Measurements from ENCODE around the gene CENPQ.
"Not testable (repeated sequence)": the region's sequence is repeated elsewhere in the genome, so short reads cannot be mapped to it uniquely, and the experiment has no call there.

CENPQ gene, protein sequence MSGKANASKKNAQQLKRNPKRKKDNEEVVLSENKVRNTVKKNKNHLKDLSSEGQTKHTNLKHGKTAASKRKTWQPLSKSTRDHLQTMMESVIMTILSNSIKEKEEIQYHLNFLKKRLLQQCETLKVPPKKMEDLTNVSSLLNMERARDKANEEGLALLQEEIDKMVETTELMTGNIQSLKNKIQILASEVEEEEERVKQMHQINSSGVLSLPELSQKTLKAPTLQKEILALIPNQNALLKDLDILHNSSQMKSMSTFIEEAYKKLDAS

DNA sequence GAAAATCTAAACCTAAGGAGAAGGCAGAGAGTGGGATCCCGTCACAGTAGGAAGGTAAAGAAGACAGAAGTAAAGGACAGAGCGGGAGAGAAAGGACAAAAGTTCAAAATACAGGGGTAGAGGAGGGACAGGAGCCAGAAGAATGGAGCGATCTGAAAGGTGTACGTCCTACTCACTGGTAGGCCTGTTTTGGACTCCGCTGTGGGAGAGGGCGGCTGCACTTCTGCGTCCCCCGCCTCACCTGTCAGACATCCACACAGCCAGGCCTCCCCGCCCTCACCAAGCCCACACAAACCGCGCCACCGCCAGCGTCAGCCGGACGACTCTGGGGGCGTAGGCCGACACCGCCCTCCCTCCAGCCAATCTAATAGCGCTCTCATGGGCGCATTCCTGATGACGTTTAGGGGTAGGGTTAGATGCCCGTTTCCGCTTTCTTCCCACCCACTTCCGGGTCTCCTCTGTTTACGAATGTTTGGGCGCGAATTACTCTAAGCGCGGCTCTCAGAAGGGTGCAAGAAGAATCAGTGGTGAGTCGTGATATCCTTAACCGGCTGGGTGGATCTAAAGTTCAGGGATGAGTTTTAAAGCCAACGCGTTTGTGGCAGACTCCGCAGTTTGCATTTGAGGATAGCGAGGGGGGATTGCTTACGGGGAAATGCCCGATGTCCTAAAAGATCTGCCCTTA, at the start of gene CENPQ, which contains the start of gene MMUT:
Gene CENPQ (plus strand): TSS at position 444 of the 685 bp plus-strand sequence. CDS start 6,807 bp downstream, outside the sequence.
Gene MMUT (minus strand): TSS at position 327 of the 685 bp plus-strand sequence. CDS start 3,787 bp downstream, outside the sequence.
- peak; percentile 94 for DNase-seq (ENCODE audit: low spot score)

DNA sequence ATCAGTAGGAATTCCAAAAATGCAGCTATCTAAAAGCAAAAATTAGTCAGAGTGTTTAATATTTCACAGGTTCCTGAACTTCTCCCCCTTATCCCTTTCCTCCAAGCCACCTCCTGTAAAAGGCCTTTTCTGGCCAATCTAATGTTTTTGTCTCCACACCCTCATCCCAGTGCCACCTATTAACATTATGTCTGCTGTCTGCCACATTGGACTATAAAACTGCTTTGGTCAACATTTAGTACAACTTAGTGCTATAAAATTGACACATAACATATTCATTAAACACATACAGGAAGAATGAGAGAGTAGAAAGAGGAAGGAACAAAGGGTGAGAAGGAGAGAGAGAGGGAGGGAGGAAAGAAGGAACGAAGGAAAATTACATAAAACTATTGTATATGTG, 47.8 kb upstream of the CENPQ start:
- DNase-seq (ENCODE audit: low spot score): no peak

DNA sequence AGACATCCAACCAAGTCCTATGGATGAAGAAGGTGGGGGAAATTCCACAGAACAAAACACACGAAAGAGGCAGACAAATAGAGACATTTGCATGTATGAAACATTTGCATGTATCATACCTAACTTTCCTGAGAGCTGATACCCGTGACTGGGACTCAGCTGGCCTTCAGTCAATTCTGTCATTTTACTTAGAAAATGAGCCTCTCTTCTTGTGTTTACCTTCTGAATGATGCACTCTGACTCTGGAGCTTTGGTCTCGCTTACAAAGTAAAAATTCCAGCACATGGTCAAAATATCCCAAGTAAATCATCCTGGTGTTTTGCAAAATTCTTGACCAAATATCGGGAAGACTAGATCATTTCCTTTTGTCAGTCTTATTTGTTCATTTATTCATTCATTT, 47.0 kb upstream of the CENPQ start:
- DNase-seq (ENCODE audit: low spot score): no peak

DNA sequence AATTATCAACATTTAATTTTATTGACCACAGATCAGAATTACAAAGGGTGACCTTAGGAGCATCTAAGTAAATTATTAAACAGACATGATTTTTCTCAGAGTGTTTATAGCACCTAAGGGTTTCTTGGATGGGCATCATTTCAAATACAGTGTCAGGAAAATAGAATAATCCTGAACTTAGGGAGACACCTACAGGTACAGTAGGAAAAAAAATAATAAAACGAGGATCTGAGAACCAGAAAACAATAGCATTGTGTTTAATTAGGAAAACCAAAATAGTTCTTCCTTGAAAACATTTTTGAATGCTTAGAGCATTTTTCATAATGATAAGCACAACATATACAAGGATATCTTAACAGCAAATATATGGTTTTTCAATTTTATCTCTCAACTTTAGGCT, 39.4 kb upstream of the CENPQ start:
- DNase-seq (ENCODE audit: low spot score): no peak

DNA sequence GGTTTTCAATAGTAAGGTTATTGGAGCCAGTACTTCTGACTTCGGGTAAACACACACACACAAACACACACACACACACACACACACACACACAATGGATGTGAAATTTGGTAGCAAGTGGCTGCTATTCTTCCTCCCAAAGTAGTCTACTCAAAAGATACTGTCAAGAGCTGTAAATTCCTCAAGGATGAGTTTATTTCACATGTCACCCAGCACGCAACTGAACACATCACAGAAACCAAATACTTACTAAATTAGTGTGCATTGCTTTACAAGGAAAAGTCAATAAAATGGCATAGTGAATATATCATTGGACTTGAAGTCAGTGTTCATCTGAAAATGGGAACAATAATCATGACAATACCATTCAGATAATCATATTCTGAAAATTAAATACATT, 33.0 kb upstream of the CENPQ start:
- DNase-seq (ENCODE audit: low spot score): no peak

DNA sequence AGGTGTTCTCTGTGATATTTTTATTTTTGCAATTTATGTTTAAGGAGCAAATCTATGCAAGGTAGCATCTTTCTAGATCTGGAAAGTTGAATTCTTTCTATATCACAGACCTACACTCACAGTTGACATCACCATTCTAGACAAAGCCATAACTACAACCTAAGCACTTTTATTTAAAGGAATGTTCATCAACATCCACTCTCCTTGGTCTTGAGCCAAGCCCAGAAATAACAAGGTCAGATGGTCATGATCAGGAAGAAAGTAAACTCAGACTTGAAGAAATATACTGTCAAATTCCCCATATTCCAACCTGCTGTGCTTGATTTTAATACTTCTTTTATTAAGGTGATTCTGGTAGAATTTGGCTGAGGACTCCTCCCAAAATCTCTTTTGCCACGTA, 32.3 kb upstream of the CENPQ start:
- DNase-seq (ENCODE audit: low spot score): no peak

DNA sequence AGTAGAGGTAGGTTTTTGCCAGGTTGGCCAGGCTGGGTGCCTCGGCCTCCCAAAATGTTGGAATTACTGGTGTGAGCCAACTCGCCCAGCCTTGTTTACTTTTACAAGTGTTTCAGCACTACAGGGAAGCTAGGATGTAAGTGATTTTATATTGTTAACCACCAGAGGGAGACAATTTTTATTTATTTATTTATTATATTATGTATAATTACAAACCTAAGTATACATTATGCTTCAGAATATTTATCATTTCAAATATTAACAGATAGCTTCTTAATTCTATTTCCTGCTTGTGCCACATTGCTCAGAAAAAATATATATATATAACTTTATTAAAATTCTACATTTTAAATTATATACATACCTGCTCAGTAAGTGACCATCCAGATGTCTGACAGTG, 9.9 kb upstream of the CENPQ start:
- DNase-seq (ENCODE audit: low spot score): no peak

DNA sequence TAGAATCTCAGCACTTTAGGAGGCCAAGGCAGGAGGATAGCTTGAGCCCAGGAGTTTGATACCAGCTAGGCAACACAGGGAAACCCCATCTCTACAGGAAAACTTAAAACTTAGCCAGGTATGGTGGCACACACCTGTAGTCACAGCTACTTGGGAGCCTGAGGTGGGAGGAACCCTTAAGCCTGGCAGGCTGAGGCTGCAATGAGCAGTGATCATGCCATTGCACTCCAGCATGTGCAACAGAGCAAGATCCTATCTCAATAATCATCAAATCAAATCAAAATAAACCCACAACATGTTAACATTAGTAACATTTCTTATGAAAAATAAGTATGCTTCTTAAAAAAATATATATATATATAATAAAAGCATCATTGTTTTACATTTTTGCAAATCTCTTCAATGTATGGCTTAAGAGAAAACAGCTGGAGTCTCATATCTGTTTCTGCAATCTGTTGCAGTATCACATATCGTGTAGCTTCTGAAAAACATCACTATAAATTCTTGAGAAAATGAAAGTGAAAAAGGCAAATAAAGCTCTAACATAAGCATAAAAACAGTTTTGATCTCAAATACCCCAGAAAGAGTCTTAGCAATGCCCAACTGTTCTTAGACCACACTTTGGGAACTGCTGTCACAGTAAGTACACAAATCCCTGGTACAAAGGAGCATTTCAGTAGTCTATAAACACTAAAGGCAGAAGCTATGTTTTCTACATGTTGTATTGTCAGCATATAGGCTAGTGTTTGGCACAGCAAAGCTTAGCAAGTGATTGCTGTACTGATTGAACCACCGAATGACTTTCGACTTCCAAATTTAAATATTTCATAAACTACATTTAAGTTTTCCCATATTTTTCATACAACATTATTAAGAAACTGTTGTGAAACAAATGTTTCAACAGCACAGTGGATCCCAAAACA, 8.1 kb upstream of the CENPQ start:
- no peak for DNase-seq (ENCODE audit: low spot score)

DNA sequence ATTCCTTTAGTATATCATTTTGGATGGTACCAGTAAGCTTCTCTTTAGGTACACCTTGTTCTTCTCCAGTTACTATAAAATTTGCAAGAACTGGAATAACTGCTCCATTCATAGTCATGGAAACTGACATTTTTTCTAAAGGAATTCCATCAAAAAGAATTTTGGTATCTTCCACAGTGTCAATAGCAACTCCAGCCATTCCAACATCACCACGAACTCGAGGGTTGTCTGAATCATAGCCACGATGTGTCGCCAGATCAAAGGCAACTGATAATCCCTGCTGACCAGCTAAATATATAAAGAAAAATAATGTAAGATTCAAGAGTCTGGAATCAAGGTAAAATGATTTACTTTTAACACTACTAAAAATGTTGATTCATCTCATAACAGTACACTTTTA, 5.4 kb upstream of the CENPQ start:
- DNase-seq (ENCODE audit: low spot score): no peak

DNA sequence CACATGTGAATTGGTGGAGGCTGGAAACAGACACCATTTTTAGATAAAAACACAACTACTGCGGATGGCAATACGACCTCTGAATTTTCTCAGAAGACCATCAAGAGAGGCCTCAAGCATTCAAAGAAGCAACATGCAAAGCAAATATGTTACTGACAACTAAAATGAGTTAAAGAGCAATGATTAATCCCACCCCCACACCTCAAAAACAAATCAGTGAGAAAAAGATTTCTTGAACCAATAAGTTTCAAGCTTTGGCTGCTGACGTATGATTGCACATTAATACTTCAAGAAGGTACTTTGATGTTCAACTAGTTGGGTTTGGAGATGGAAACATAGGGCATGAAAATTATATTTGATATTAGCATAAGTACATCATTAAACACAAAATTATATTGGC, 1.1 kb upstream of the CENPQ start:
- no peak for DNase-seq (ENCODE audit: low spot score)

DNA sequence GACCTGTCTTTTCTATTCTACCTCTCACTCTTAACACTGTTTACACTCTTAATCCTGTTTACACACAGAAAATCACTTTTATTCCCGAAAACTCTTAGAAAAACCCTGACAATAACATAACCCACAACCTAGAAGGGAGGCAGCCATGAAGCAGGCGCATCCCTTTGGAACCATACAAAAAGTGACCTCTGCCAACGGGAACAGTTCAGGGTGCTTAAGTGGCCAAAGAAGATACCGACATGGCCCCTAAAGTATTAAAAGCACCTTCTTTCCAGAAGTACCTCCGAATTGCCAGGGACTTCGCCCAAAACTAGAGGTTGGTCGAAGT, 607 bp upstream of the CENPQ start:
- no peak for DNase-seq (ENCODE audit: low spot score)

DNA sequence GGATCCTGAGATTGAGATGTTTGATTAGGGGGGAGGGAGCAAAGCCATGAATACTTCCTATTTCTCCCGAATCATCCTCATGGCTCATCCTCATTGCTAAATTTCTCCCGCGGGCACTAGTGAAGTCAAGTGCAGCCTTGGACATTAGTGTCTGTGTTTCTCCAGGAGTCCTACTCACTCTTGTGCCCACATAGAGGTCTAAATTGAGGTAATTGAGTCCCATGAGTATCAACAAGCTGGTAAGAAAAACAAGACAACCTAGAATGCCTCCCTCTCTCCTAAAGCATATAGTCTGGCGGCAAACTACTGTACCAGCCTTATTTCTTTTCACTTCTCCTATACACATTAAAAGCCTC, 420 bp downstream of the CENPQ start:
- DNase-seq (ENCODE audit: low spot score): no peak

DNA sequence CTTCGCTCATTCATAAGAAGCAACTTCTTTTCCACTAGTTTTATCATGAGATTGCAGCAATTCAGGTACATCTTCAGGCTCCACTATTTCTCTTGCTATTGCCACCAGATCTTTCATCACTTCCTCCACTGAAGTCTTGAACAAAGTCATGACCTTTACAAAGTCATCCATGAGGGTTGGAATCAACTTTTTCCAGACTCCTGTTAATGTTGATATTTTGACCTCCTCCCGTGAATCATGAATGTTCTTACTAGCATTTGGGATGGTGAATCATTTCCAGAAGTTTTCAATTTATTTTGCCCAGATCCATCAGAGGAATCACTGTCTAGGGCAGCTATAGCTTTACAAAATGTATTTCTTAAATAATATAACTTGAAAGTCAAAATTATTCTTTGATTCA, 1.5 kb downstream of the CENPQ start:
- DNase-seq (ENCODE audit: low spot score): no peak

DNA sequence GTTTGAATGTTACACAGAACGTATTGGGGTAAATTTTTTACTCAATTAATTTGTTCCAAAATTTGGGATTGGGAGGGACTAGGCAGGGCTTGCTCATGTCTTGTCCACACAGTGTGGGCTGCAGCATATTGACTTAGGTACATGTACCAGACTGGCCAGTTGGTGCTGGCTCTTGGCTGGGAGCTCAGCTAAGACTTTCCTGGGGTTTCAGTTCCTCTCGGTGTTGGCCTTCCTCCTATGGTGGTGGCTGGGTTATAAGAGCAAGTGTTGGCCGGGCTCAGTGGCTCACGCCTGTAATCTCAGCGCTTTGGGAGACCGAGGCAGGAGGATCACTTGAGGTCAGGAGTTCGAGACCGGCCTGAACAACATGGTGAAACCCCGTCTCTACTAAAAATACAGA, 4.9 kb downstream of the CENPQ start:
- no peak for DNase-seq (ENCODE audit: low spot score)

DNA sequence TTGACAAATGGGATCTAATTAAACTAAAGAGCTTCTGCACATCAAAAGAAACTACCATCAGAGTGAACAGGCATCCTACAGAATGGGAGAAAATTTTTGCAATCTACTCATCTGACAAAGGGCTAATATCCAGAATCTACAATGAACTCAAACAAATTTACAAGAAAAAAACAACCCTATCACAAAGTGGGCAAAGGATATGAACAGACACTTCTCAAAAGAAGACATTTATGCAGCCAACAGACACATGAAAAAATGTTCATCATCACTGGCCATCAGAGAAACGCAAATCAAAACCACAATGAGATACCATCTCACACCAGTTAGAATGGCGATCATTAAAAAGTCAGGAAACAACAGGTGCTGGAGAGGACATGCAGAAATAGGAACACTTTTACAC, 13.4 kb downstream of the CENPQ start:
- not testable (repeated sequence) for DNase-seq (ENCODE audit: low spot score)

DNA sequence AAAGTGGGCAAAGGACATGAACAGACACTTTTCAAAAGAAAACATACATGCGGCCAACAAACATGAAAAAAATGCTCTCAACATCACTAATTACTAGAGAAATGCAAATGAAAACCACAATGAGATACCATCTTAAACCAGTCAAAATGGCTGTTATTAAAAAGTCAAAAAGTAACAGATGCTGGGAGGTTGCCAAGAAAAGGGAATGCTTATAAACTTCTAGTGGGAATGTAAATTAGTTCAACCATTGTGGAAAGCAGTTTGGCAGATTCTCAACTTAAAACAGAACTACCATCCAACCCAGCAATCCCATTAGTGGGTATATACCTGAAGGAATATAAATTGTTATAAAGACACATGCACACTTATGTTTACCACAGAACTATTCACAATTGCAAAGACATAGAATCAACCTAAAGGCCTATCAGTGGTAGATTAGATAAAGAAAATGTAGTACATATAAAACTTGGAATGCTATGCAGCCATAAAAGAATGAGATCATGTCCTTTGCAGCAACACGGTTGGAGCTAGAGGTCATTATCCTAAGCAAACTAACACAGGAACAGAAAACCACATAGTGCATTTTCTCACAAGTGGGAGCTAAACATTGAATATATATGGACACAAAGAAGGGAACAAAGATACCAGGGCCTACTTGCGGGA, 16.3 kb downstream of the CENPQ start:
- DNase-seq (ENCODE audit: low spot score): no peak

DNA sequence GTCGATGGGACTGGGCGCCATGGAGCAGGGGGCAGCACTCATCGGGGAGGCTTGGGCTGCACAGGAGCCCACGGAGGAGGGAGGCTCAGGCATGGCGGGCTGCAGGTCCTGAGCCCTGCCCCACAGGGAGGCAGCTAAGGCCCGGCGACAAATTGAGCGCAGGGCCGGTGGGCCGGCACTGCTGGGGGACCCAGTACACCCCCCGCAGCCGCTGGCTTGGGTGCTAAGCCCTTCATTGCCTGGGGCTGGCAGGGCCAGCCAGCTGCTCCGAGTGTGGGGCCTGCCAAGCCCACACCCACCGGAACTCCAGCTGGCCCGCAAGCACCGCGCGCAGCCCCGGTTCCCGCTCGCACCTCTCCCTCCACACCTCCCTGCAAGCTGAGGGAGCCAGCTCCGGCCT, 18.7 kb downstream of the CENPQ start:
- DNase-seq (ENCODE audit: low spot score): not testable (repeated sequence)

DNA sequence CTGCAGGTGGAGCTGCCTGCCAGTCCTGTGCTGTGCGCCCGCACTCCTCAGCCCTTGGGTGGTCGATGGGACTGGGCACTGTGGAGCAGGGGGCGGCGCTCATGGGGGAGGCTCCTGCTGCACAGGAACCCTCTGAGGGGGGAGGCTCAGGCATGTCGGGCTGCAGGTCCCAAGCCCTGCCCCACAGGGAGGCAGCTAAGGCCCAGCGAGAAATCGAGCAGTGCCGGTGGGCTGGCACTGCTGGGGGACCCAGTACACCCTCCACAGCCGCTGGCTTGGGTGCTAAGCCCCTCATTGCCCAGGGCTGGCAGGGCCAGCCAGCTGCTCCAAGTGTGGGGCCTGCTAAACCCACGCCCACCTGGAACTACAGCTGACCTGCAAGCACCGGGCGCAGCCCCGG, 20.2 kb downstream of the CENPQ start:
- DNase-seq (ENCODE audit: low spot score): not testable (repeated sequence)

DNA sequence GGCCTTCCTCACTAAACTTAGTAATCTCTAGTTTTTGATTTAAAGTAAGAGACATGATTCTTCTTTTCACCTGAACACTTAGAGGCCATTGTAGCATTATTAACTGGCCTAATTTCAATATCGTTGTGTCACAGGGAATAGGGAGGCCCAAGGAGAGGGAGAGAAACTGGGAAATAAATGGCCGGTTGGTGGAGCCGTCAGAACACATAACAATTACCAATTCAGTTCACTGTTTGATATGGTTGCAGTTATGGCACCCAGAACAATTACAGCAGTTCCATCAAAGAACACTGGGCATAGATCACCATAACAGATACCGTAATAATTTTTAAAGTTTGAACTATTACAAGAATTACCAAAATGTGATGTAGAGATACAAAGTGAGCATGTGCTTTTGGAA, 27.5 kb downstream of the CENPQ start:
- no peak for DNase-seq (ENCODE audit: low spot score)

DNA sequence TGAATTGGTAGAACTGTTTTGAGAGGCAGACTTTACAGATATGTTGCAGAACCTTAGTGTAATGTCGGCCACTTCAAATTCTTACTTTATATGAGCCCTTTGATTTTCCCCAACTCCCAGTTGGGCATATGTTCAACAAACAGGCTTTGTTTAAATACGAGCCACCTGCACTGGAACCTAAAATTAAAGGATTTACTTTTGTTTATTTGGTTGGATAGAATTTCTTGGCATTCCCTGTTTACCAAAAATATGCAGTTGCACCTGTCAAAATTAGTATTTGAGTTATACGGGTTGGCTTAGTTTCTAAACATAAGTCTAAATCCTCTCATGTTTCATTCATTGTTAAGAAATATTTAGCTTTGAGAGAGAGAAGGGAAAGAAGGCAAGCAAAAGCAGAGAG, 34.1 kb downstream of the CENPQ start:
- DNase-seq (ENCODE audit: low spot score): no peak

DNA sequence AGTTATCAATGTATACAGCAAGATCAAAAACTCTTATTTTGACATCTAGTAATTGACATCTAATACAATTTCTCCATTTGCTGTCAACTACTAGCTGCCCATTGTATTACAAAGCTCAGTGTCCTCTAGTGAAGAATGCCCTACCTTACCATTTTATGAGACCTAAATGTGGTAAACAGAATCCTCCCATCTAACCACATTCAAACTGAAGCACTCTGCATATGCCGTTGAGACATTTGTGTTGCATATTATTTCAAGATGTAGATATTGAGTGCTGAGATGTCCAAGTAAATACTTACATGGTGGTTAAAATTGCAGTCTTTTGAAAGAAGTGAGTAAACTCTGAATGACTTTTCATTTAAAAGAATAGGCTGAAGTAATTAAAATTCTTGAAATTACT, 36.0 kb downstream of the CENPQ start:
- DNase-seq (ENCODE audit: low spot score): no peak

DNA sequence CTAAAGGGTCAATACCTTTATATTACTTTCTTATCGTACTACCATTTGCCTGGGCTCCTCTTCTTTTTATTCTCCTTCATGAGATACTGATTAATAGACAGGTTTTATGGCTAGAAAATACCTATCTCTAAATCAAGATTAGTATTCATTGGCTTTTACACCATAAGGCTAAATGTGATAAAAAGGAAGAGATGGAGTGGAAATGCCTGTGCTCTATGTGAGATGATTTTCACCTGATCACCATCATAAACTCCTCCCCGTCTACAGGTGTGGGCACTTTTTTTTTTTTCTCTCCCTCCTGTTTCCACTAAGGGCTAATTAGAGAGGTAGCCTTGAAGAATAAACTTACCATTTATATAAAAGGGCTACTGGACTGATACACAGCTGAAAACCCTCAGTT, 36.5 kb downstream of the CENPQ start, which contains the start of gene GLYATL3:
Gene GLYATL3 (plus strand): TSS at position 301 of the 400 bp plus-strand sequence. CDS start 12,068 bp downstream, outside the sequence.
- no peak for DNase-seq (ENCODE audit: low spot score)

All from putamen (tissue), 1 donor.